Heart right ventricle (tissue), 16 donors: ENCODE data around the gene UPK3A. TPM values are rescaled to one million over a fixed set of nuclear protein-coding genes. Genes with fewer than 3 reads are reported as not detected.
"Not testable (repeated sequence)": the region's sequence is repeated elsewhere in the genome, so short reads cannot be mapped to it uniquely, and the experiment has no call there.

Source experiments
- ATAC-seq, 8 donors: fragments of 200-7000 bp; cut with Tn5 transposase; one replicate each; pipeline ENCODE4 v1.9.1; 2020; ENCODE audit warnings: mild to moderate bottlenecking in 8 of 8, moderate library complexity in 8 of 8, moderate number of reproducible peaks in 1 of 8
- DNase-seq, 2 donors: peaks; one replicate each; pipeline ENCODE4 v3.0.0-alpha.2; 2020
- H3K27ac ChIP-seq, 10 donors: fragments of 200-600 bp; sonication (generic) in 2 of 10; one replicate each; pipeline versions ENCODE4 v1.5.0 to v1.8.0; 2020 to 2022; ENCODE audit warnings: mild to moderate bottlenecking in 3 of 10
- H3K27me3 ChIP-seq, 7 donors: fragments of 200-600 bp; one replicate each; pipeline ENCODE4 v1.8.0; 2021 to 2022; ENCODE audit warnings: mild to moderate bottlenecking in 2 of 7
- H3K36me3 ChIP-seq, 9 donors: fragments of 200-600 bp; sonication (generic) in 1 of 9; one replicate each; pipeline versions ENCODE4 v1.5.0 to v1.8.0; 2020 to 2022; ENCODE audit warnings: mild to moderate bottlenecking in 2 of 9
- H3K4me1 ChIP-seq, 9 donors: fragments of 200-600 bp; sonication (generic) in 1 of 9; one replicate each; pipeline versions ENCODE4 v1.5.0 to v1.8.0; 2020 to 2022; ENCODE audit warnings: mild to moderate bottlenecking in 4 of 9
- H3K4me3 ChIP-seq, 10 donors: fragments of 200-600 bp; sonication (generic) in 2 of 10; one replicate each; pipeline versions ENCODE4 v1.5.0 to v1.8.0; 2020 to 2022; ENCODE audit warnings: mild to moderate bottlenecking in 7 of 10, moderate library complexity in 2 of 10
- H3K9me3 ChIP-seq, 11 donors: fragments of 200-600 bp in 10 of 11; sonication (generic) in 2 of 11; one replicate each; pipeline versions ENCODE4 v1.5.0 to v1.8.0; 2013 to 2022; ENCODE audit warnings: mild to moderate bottlenecking in 2 of 11, control low read depth in 1 of 11, moderate library complexity in 1 of 11
- CTCF ChIP-seq, 9 donors: fragments of 200-600 bp; sonication (generic) in 2 of 9; IDR thresholded peaks; one replicate each; pipeline versions ENCODE4 v1.5.0 to v1.8.0; 2021 to 2022; ENCODE audit warnings: antibody characterized with exemption in 9 of 9, mild to moderate bottlenecking in 5 of 9, moderate library complexity in 1 of 9
- WGBS, 2 donors: extraction: QIAGEN DNeasy Blood & Tissue Kit; methylation state at CpG; one replicate each; pipeline ENCODE4 v1.1.7; 2013; ENCODE audit warnings: inconsistent platforms in 1 of 2; 5-methylcytosine and 5-hydroxymethylcytosine counted together
- intact Hi-C, 10 donors: fragments of 100-400 bp; cut with DNase I; formaldehyde crosslinking; loops; one replicate each; pipeline versions ENCODE4 v1.11.1 to v1.14.2; 2022
- polyA plus RNA-seq, 2 donors: library from polyadenylated mRNA; stranded (reverse); fragments of 200-250 nt; gene quantifications; one replicate each; pipeline ENCODE4 v1.2.3, GENCODE V29; 2013
- total RNA-seq, 10 donors: library from RNA; stranded (reverse); fragmentation: NEBNext Ultra II Directional in 3 of 10; extraction: Animal tissue kit (Norgen Biotek cat#: 25700) in 3 of 10; gene quantifications; one replicate each; pipeline versions ENCODE4 v1.2.1 to v1.2.4, GENCODE V29; 2021 to 2023
- donor health status: Arrhythmogenic right ventricular cardiomyopathy.
- donor health status: ischemic (EF 13 %, LVEDD 7.1; RV severe dilation, severe dysfunction).
- donor health status: healthy with polysubstance abuse.
- donor health status: DM: no; HTN: yes; CAD: no.
- donor health status: DM: no; HTN: no; CAD: no.
- donor health status: ischemic (EF 25% LVEDD 6.9; RV normal size, moderate dysfunction).
- donor health status: ischemic (EF 25% LVEDD 5.7; RV mildly dilated, moderate dysfunction).
- donor health status: healthy.
- donor health status: DM: yes; HTN: yes; CAD: no.
- donor health status: Ischemic cardiomyopathy.
- donor health status: ischemic (EF 35%, LVEDD 5.7; RV mildly dilated, moderate dysfunction).
- donor health status: nonischemic (EF 11% LVEDD 7.7; RV severe dilation, severe dysfunction).
- donor health status: DM: yes; HTN: yes; CAD: no.
- donor health status: PGD.
- donor health status: ischemic (EF 29% LVEDD 5.4; RV normal size, mild dysfunction).
- donor health status: nonischemic (EF 23%, LVEDD 6.1; RV moderate dilation, normal function).

The UPK3A gene
- total and polyA plus RNA-seq, 12 donors: 0.48 TPM; not detected in 11

DNA sequence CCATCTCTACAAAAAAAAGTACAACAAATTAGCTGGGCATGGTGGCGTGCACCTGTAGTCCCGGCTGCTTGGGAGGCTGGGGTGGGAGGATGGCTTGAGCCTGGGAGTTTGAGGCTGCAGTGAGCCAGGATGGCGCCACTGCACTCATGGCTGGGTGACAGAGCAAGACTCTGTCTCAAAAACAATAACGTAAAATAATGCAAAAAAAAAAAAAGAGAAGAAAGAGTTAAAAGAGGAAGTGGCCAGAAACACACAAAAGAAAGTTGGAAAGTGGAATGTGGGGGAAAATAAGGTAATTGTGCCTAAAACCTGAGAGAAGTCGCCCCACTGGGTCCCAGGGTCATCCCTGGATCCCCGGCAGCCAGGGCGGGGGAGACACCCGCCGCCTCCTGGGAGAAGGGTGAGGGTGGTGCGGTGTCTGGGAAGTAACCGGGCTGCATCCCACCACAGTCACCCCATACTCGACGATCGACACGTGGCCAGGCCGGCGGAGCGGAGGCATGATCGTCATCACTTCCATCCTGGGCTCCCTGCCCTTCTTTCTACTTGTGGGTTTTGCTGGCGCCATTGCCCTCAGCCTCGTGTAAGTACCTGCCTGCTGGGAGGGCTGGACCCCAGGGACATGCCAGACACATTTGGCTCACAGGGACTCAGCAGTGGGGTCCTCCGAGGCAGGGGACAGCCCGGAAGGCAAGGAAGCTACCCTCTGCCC is 8.1 kb downstream of the UPK3A start:
- no peaks in the 10 kb centered on the region for H3K36me3 ChIP-seq
- peaks cover 0 to 18% (median 0%) of the 10 kb centered on the region in 9 donors for H3K4me1 ChIP-seq
- no peak for DNase-seq
- no peaks in the 10 kb centered on the region for H3K9me3 ChIP-seq
- H3K27me3 ChIP-seq: peaks cover 0 to 20% (median 0%) of the 10 kb centered on the region in 7 donors
- no peak overlapping the region for H3K4me3 ChIP-seq
- no peak overlapping the region for H3K27ac ChIP-seq
- ATAC-seq: no peak
- intact Hi-C loops: no loop called here
- 60 to 61% methylated on average over 23 of the region's 23 CpGs for WGBS, 2 donors
- no peak for TF ChIP-seq CTCF (IDR thresholded peaks at IDR 0.05)

GRCh38 chr22:45294030-45294429 is 9.3 kb downstream of the UPK3A start:
- ATAC-seq (no peak), DNase-seq (no peak)
- intact Hi-C loops: no loop called here
- peaks cover 0 to 17% (median 0%) of the 10 kb centered on the region in 7 donors for H3K27me3 ChIP-seq
- no peaks in the 10 kb centered on the region for H3K9me3 ChIP-seq
- peaks cover 0 to 13% (median 0%) of the 10 kb centered on the region in 9 donors for H3K4me1 ChIP-seq
- WGBS, 2 donors: 65 to 74% methylated on average over 6 of the region's 6 CpGs
- no peaks in the 10 kb centered on the region for H3K36me3 ChIP-seq
- H3K4me3 ChIP-seq: no peak overlapping the region
- no peak for TF ChIP-seq CTCF (IDR thresholded peaks at IDR 0.05)
- no peak overlapping the region for H3K27ac ChIP-seq

GRCh38 chr22:45295004-45295403 is 10.3 kb downstream of the UPK3A start:
- H3K27me3 ChIP-seq, DNase-seq, H3K36me3 ChIP-seq, H3K9me3 ChIP-seq, intact Hi-C loops, H3K4me3 ChIP-seq, H3K27ac ChIP-seq, ATAC-seq: not testable (repeated sequence)
- WGBS, 2 donors: 94 to 95% methylated on average over 6 of the region's 6 CpGs
- peaks cover 0 to 13% (median 0%) of the 10 kb centered on the region in 9 donors for H3K4me1 ChIP-seq

DNA sequence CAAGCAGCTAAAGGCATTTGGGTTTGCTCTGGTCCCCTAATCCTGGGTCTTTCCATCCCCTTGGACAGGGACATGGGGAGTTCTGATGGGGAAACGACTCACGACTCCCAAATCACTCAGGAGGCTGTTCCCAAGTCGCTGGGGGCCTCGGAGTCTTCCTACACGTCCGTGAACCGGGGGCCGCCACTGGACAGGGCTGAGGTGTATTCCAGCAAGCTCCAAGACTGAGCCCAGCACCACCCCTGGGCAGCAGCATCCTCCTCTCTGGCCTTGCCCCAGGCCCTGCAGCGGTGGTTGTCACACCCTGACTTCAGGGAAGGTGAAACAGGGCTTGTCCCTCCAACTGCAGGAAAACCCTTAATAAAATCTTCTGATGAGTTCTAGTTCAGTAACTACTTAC is 10.7 kb downstream of the UPK3A start:
- DNase-seq: no peak
- 78 to 82% methylated on average over 9 of the region's 9 CpGs for WGBS, 2 donors
- no peak for ATAC-seq
- Histone ChIP-seq H3K4me1 (peaks cover 0 to 13% (median 0%) of the 10 kb centered on the region in 9 donors), H3K36me3 (no peaks in the 10 kb centered on the region), H3K4me3 (no peak overlapping the region), H3K27ac (no peak overlapping the region), H3K27me3 (peaks cover 0 to 6% (median 0%) of the 10 kb centered on the region in 7 donors), H3K9me3 (no peaks in the 10 kb centered on the region)
- intact Hi-C loops: no loop called here
- TF ChIP-seq CTCF (IDR thresholded peaks at IDR 0.05): no peak
